Mammary epithelial cell (primary cell): ENCODE data around the gene ACVR1B.

ENCODE experiments used
- CTCF ChIP-seq, 2 donors: IDR thresholded peaks in 1 of 2; conservative IDR thresholded peaks in 1 of 2; 2 replicates each; pipeline ENCODE4 v1.5.1; 2011 to 2012; ENCODE audit warnings: inconsistent platforms in 2 of 2, low read length in 2 of 2, mild to moderate bottlenecking in 2 of 2, control low read depth in 1 of 2, low read depth in 1 of 2; ENCODE audit not compliant: insufficient read depth in 1 of 2; ENCODE audit errors: extremely low read depth in 1 of 2
- EZH2 ChIP-seq: IDR thresholded peaks from 2 replicates; pipeline ENCODE4 v1.6.1; 2012; ENCODE audit warnings: low read length, inconsistent platforms, borderline replicate concordance

- TF ChIP-seq CTCF (conservative IDR thresholded peaks at IDR 0.05 in 1 of 2, IDR thresholded peaks at IDR 0.05 in 1 of 2; ENCODE audit: extremely low read depth in 1 of 2, insufficient read depth in 1 of 2, low read depth in 1 of 2, low read length in 2 of 2) (no peak), EZH2 (no peak)
These were observed 74.8 kb downstream of the ACVR1B start for GRCh38 chr12:52026263-52026662.
